PC-9 (cell line): ENCODE measurements around the gene DPP9. TPM values are rescaled to one million over a fixed set of nuclear protein-coding genes. Genes with fewer than 3 reads are reported as not detected.

Source experiments
- BruUV-seq: library from RNA; stranded (reverse); fragments of 400-500 nt; replicated peaks from 2 replicates; lab custom pipeline; 2021; lab: Mats Ljungman, UMichigan
- CTCF ChIA-PET: fragments of 300-600 bp; sonication (Branson Sonifier 250); formaldehyde crosslinking; loops from one replicate; lab custom pipeline; 2022; ENCODE audit warnings: antibody characterized with exemption; lab: Charles Lee
- POLR2A ChIA-PET: fragments of 300-600 bp; sonication (Branson Sonifier 250); formaldehyde crosslinking; loops from one replicate; lab custom pipeline; 2022; ENCODE audit warnings: antibody characterized with exemption; ENCODE audit not compliant: unreplicated experiment; lab: Charles Lee
- DNase-seq, 2 experiments: peaks; one replicate each; pipeline versions ENCODE4 v3.0.0 to v3.0.0-alpha.2; 2015 to 2022; ENCODE audit warnings: mixed read lengths in 1 of 2
- H2AFZ ChIP-seq: fragments of 200-600 bp; sonication (generic); 2 replicates; pipeline ENCODE4 v1.8.1; 2017; ENCODE audit warnings: antibody characterized with exemption
- H3F3A ChIP-seq: fragments of 200-600 bp; sonication (generic); 2 replicates; pipeline ENCODE4 v1.8.1; 2017; ENCODE audit warnings: antibody characterized with exemption, mild to moderate bottlenecking, low read depth; ENCODE audit not compliant: insufficient read depth
- H3K27ac ChIP-seq: fragments of 200-600 bp; sonication (generic); 2 replicates; pipeline ENCODE4 v1.6.1; 2016; ENCODE audit warnings: mixed run types
- H3K27me3 ChIP-seq: fragments of 200-600 bp; sonication (generic); 2 replicates; pipeline ENCODE4 v1.6.1; 2016; ENCODE audit warnings: low read depth, mixed run types; ENCODE audit not compliant: insufficient read depth
- H3K36me3 ChIP-seq: fragments of 200-600 bp; sonication (generic); 2 replicates; pipeline ENCODE4 v1.6.1; 2016; ENCODE audit warnings: low read depth, mixed run types
- H3K4me1 ChIP-seq: fragments of 200-600 bp; sonication (generic); replicated peaks from 2 replicates; pipeline ENCODE4 v1.6.1; 2016; ENCODE audit warnings: mixed run types; ENCODE audit not compliant: insufficient read depth
- H3K4me2 ChIP-seq: fragments of 200-600 bp; sonication (generic); 2 replicates; pipeline ENCODE4 v1.6.1; 2017; ENCODE audit warnings: mixed run types
- H3K4me3 ChIP-seq: fragments of 200-600 bp; sonication (generic); 2 replicates; pipeline ENCODE4 v1.6.1; 2016; ENCODE audit warnings: mixed run types
- H3K79me2 ChIP-seq: fragments of 200-600 bp; sonication (generic); 2 replicates; pipeline ENCODE4 v1.6.1; 2017; ENCODE audit warnings: low read depth, mixed run types
- H3K9me2 ChIP-seq: fragments of 200-600 bp; sonication (generic); 2 replicates; pipeline ENCODE4 v1.8.1; 2017; ENCODE audit warnings: mild to moderate bottlenecking; ENCODE audit not compliant: insufficient read depth
- H3K9me3 ChIP-seq: fragments of 200-600 bp; sonication (generic); 2 replicates; pipeline ENCODE4 v1.8.1; 2016; ENCODE audit warnings: low read depth; ENCODE audit not compliant: insufficient read depth
- H4K20me1 ChIP-seq: fragments of 200-600 bp; sonication (generic); 2 replicates; pipeline ENCODE4 v1.8.1; 2017; ENCODE audit not compliant: insufficient read depth
- EZH2 ChIP-seq: fragments of 200-600 bp; sonication (generic); IDR thresholded peaks from 2 replicates; pipeline ENCODE4 v1.8.0; 2017; ENCODE audit warnings: antibody characterized with exemption, low read depth
- intact Hi-C: fragments of 100-400 bp; cut with micrococcal nuclease; formaldehyde crosslinking; loops from one replicate; pipeline ENCODE4 v1.10.0; 2022; ENCODE audit not compliant: unreplicated experiment
- total RNA-seq: library from RNA; stranded (reverse); gene quantifications from 2 replicates; pipeline ENCODE4 v1.2.3, GENCODE V29; 2021
- TF ChIP-seq, protein P1 (sequence below): fragments of 200-600 bp; sonication (generic); conservative IDR thresholded peaks from 2 replicates; pipeline ENCODE4 v1.6.1; 2017; ENCODE audit warnings: mixed run types, antibody characterized with exemption, mild to moderate bottlenecking, moderate library complexity

The DPP9 gene
- total RNA-seq, 1 experiment from 2014 or later: 85.3 TPM

DNA sequence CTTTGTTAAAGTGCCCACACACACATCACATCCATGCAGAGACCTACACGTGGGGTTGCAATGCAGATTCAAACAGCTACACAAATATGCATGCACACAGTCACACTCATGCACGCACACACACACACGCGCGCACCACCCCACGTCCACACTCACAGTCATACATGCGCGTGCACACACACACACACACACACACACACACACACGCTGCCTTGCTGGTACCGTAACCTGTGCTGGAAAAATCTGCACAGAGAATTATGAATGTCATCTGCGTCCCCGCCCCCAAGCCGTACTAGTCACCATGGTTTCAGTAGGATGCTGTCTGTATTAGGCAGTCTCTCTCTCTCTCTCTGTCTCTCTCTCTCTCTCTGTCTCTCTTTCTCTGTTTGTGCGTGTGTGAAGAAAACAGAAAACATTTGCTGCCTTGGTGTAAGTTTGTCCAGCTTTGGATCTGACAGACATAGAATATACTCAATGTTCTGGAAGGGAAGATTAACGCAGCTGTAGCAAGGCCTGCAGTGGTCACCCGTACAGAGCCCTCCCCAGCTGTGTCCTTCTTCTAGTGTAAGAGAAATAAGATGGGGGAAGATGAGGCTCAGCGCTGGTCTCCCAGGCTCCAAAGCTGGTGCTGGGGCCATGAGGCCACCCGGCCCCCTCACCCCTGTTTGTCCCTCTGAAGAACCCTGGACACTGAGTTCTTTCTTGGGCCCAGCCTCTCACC lies 26.4 kb upstream of the DPP9 start:
- H3K27me3 ChIP-seq: peaks cover 3% of the 10 kb centered on the region; the same call in 1 of the 2 replicates
- no peak overlapping the region for H2AFZ ChIP-seq
- no peak for DNase-seq
- H3K9me2 ChIP-seq: no peaks in the 10 kb centered on the region
- no peak for TF ChIP-seq EZH2
- H3K27ac ChIP-seq: no peak overlapping the region
- intact Hi-C loops: no loop called here
- no peaks in the 10 kb centered on the region for H3K9me3 ChIP-seq
- ChIA-PET POLR2A (no interaction called here), CTCF (interaction anchor here (0.6 kb wide), 1 partner anchor 453 kb away, joined by 5 read pairs; no protein-coding TSS in a partner anchor)
- no peaks in the 10 kb centered on the region for H3K4me1 ChIP-seq
- no TSS peak for BruUV-seq
- H3K4me3 ChIP-seq: no peak overlapping the region
- H3K36me3 ChIP-seq: no peaks in the 10 kb centered on the region
- no peak overlapping the region for H3K4me2 ChIP-seq
- no peaks in the 10 kb centered on the region for H3F3A ChIP-seq
- H3K79me2 ChIP-seq: no peaks in the 10 kb centered on the region
- no peaks in the 10 kb centered on the region for H4K20me1 ChIP-seq

DNA sequence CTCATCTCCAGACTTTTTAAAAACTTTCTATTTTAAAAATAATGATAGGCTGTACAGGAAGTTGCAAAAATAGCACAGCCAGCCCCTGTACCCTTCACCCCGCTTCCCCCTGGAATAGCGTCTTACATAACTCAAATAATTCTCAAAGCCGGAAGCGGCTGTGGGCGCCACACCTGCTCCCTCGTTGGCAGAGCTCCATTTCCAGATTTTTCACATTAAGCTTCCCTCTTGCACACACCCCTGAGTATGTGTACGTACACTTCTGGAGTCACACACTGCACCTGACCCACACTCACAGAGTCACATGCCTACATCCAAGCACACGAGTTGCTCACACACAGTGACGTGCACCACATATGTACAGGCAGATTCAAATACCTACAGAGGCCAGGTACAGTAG lies 24.9 kb upstream of the DPP9 start:
- no peaks in the 10 kb centered on the region for H3F3A ChIP-seq
- H3K79me2 ChIP-seq: no peaks in the 10 kb centered on the region
- no peaks in the 10 kb centered on the region for H3K36me3 ChIP-seq
- no peaks in the 10 kb centered on the region for H3K4me1 ChIP-seq
- CTCF ChIA-PET: interaction anchor here (0.7 kb wide), 1 partner anchor 15 kb away, joined by 4 read pairs; no protein-coding TSS in a partner anchor
- POLR2A ChIA-PET: no interaction called here
- H4K20me1 ChIP-seq: no peaks in the 10 kb centered on the region
- H3K4me2 ChIP-seq: no peak overlapping the region
- H3K27ac ChIP-seq: no peak overlapping the region
- intact Hi-C loops: no loop called here
- H3K27me3 ChIP-seq: peaks cover 3% of the 10 kb centered on the region; the same call in 1 of the 2 replicates
- BruUV-seq: no TSS peak
- H3K9me3 ChIP-seq: no peaks in the 10 kb centered on the region
- H3K4me3 ChIP-seq: no peak overlapping the region
- H2AFZ ChIP-seq: no peak overlapping the region
- DNase-seq: no peak
- TF ChIP-seq, protein P1, sequence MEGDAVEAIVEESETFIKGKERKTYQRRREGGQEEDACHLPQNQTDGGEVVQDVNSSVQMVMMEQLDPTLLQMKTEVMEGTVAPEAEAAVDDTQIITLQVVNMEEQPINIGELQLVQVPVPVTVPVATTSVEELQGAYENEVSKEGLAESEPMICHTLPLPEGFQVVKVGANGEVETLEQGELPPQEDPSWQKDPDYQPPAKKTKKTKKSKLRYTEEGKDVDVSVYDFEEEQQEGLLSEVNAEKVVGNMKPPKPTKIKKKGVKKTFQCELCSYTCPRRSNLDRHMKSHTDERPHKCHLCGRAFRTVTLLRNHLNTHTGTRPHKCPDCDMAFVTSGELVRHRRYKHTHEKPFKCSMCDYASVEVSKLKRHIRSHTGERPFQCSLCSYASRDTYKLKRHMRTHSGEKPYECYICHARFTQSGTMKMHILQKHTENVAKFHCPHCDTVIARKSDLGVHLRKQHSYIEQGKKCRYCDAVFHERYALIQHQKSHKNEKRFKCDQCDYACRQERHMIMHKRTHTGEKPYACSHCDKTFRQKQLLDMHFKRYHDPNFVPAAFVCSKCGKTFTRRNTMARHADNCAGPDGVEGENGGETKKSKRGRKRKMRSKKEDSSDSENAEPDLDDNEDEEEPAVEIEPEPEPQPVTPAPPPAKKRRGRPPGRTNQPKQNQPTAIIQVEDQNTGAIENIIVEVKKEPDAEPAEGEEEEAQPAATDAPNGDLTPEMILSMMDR: no peak
- TF ChIP-seq EZH2: no peak
- H3K9me2 ChIP-seq: no peaks in the 10 kb centered on the region

DNA sequence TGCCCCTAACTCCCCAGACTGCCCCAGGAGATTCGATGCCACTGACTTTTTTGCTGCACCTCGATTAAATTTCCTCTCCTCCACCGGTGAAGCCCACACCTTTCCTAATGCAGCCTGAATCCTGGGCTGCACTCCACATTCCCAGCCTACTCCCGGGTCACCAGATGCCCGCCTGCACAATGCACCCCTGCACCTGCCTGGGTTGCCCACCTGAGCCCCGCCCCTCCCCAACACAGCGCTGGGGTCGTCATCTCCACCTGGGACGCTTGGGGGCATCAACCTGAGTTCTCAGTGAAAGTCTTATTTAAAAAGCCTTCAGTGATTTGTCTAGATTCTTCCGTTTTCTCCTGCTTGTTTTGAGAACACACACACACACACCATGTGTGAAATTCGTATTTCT lies 24.5 kb upstream of the DPP9 start:
- Histone ChIP-seq H3K4me1 (no peaks in the 10 kb centered on the region), H3K79me2 (no peaks in the 10 kb centered on the region), H3K4me2 (no peak overlapping the region), H3K4me3 (no peak overlapping the region), H3K9me2 (no peaks in the 10 kb centered on the region), H3K36me3 (no peaks in the 10 kb centered on the region), H3K9me3 (no peaks in the 10 kb centered on the region), H3F3A (no peaks in the 10 kb centered on the region), H3K27me3 (peaks cover 3% of the 10 kb centered on the region; the same call in 1 of the 2 replicates), H4K20me1 (no peaks in the 10 kb centered on the region), H3K27ac (no peak overlapping the region), H2AFZ (no peak overlapping the region)
- TF ChIP-seq, protein P1: no peak
- TF ChIP-seq EZH2: no peak
- ChIA-PET CTCF (interaction anchor here (0.7 kb wide), 1 partner anchor 15 kb away, joined by 4 read pairs; no protein-coding TSS in a partner anchor), POLR2A (no interaction called here)
- BruUV-seq: no TSS peak
- no peak for DNase-seq
- intact Hi-C loops: no loop called here
